NCI-H1694 treated with DMSO at 0.1 percent for 48 hours (cell line): ENCODE measurements around the gene CCDC141.
"Not testable (repeated sequence)": the region's sequence is repeated elsewhere in the genome, so short reads cannot be mapped to it uniquely, and the experiment has no call there.

Experiments used
- DNase-seq: peaks from one replicate; lab custom pipeline; 2025; lab: John Stamatoyannopoulos, UW

The CCDC141 gene

GRCh38 chr2:179044500-179044899 lies 5.4 kb downstream of the CCDC141 start:
- no peak for DNase-seq

DNA sequence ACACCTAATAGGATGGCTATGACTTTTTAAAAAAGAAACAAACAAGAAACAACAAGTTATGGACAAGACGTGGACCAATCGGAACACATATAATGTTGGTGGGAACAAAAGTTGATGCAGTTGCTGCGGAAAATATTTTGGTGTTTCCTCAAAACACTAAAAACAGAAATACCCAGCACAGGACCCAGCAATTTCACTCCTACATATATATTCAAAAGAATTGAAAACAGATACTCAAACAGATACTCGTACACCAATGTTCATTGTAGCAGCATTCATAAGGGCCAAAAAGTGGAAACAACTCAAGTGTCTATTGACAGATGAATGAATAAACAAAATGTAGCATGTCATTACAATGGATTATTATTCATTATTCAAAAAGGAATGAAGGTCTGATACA lies 12.1 kb downstream of the CCDC141 start:
- no peak for DNase-seq

GRCh38 chr2:179036353-179036905 lies 13.5 kb downstream of the CCDC141 start:
- no peak for DNase-seq

- no peak for DNase-seq
These were observed 18.1 kb downstream of the CCDC141 start for GRCh38 chr2:179031731-179032408.

GRCh38 chr2:179024445-179024844 lies 25.5 kb downstream of the CCDC141 start:
- DNase-seq = no peak

DNA sequence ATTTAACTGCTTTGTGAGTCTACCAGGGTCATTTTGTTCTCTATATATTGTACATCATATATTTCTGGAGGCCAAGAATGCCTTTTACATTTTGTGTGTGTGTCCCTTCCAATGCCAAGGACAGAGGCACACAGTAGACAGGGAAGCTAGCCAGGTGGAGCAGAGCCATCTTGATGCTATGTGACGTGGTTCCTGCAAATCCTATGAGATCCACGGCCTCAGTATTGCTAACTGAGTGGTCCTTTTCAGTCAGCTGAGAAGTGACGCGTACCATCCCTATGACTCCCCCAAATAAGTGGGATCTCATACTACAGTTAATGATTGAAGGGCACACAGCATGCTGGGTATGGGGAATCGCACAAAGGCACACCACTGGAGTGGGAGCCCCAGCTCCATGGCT lies 27.3 kb downstream of the CCDC141 start:
- no peak for DNase-seq

- DNase-seq = no peak
These were observed 28.7 kb downstream of the CCDC141 start for GRCh38 chr2:179021258-179021657.

DNA sequence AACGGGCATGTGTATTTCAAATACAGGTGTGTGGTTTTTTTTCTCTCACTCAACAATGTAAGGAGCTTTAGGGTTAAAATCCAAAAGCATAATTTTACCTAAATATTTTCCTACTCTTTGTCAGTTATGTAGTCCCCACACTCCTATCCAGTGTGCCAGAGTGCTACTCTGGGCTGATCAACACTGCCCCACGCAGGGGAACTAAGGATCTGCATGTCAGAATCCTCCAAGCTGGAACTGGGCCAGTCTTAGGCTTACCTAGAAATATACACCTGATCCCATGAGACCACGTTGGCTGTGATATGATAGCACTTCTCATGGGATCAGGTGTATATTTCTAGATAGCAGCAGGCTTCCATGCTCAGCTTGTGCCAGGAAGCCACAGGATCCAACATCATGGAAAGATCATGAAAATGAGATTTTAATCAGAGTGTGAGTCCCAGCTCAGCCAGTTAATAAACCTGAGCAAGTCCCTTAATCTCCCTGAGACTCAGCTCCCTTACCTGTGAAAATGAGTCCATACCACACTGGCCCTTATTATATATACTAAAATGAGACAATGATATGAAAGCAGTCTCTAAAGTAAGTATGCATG lies 29.7 kb downstream of the CCDC141 start:
- DNase-seq = peak; percentile 16

GRCh38 chr2:179019260-179019659 lies 30.7 kb downstream of the CCDC141 start:
- DNase-seq = no peak

DNA sequence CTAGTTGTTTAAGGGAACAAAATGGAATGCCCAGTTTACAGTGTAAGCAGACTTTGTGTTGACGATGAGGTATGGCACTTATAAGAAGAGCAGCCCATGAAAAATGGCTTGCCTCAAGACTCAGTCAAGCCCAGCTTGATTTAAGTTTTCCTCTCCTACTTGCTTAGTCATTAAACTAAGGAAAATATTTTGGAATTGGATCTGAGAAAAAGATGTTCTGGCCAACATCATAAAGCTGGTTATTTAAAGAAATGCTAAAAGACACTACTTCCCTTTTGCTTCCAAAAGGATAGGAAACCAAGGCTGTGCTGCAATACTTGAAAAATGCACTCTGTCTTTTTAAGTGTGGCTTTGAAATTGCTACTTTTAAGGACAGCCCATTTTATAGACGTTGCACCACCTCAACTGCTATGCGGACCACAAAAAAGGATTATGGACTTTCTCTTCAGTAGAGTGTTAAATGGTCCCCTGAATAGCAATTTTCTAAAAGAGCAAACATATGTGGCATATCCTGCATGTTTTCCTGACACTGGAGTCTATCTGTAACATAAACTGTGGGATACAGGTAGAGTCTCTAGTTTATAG lies 32.1 kb downstream of the CCDC141 start:
- DNase-seq = no peak

DNA sequence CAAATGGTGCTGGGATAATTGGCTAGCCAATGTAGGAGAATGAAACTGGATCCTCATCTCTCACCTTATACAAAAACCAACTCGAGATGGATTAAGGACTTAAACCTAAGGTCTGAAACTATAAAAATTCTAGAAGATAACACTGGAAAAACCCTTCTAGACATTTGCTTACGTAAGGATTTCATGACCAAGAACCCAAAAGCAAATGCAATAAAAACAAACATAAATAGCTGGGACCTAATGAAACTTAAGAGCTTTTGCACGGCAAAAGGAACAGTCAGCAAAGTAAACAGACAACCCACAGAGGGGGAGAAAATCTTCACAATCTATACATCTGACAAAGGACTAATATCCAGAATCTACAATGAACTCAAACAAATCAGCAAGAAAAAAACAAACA lies 35.7 kb downstream of the CCDC141 start:
- DNase-seq = not testable (repeated sequence)

DNA sequence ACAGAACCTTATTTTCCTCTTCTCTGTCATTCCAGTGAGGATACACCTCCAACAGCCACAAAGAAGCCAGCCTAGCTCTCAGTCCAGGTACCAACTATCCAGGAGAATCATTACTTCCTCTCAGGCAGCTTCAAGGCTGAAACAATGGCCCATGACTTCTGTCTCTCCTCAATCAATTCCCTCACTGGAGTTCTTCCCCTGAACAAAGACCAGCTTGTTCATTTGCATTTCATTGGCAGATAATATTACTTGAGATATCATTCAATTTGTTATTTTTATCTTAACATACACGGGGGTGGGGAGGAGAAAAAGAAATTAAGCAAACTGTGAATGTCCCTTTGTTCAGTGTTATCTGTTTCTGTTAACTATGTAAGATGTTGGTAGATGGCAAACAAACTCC lies 44.0 kb downstream of the CCDC141 start:
- DNase-seq = no peak

GRCh38 chr2:178999476-178999875 lies 50.5 kb downstream of the CCDC141 start:
- no peak for DNase-seq

DNA sequence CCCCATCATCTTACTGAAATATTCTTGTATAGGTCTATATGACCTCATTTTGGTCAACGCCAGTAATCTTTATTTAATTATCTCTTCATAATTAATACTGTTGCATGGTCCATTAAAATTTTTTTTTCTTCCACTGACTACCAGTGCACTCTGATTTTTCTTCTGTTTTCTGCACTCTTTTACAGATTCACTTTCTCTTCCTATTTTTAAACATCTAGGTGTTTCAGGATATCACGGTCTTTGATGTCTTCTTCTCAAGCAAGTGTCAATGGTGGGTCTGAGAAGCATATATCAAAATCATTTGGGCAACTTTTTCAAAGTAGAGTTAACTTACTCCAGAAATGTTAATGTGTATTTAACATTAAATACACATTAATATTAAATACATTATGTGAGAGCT lies 51.4 kb downstream of the CCDC141 start:
- DNase-seq = no peak

DNA sequence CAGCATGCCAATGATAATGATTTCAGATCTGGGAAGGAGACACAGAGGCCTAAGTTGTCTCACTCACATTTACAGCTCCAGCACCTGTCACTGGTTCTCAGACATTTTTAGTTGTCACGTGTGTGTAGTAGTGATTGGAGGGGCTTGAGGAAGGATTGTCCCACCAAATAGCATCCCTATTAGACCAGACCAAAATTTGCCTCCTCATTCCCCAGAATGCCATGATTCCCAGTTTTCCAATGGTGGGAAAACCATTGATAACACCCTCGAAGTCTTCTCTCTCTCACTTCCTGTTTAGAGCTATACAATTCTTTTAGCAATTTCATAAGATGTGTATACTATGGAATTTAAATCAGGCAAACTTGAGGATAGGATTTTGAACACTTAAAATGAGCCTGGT lies 52.5 kb downstream of the CCDC141 start:
- no peak for DNase-seq

- DNase-seq = no peak
These were observed 52.9 kb downstream of the CCDC141 start for GRCh38 chr2:178997067-178997466.

DNA sequence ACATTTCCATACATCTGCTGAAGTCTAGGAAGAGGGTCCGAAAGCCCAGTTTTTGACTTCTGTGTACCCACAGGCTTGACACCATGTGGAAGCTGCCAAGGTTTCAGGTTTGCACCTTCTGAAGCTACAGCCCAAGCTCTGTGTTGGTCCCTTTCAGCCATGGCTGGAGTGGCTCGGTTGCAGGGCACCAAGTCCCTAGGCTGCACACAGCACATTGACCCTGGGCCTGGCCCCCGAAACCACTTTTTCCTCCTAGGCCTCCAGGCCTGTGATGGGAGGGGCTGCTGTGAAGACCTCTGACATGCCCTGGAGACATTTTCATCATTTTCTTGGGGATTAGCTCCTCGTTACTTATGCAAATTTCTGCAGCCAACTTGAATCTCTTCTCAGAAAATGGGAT lies 55.7 kb downstream of the CCDC141 start:
- no peak for DNase-seq

DNA sequence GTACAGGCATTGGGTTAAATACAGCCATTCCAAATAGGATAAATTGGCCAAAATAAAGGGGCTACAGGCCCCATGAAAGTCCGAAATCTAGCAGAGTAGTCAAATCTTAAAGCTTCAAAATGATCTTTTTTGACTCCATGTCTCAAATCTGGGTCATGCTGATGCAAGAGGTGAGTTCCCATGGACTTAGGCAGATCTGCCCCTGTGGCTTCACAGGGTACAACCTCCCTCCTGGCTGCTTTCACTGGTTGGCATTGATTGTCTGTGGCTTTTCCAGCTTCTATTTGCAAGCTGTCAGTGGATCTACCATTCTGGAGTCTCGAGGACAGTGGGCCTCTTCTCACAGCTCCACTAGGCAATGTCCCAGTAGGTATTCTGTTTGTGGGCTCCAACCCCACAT lies 56.1 kb downstream of the CCDC141 start:
- no peak for DNase-seq

DNA sequence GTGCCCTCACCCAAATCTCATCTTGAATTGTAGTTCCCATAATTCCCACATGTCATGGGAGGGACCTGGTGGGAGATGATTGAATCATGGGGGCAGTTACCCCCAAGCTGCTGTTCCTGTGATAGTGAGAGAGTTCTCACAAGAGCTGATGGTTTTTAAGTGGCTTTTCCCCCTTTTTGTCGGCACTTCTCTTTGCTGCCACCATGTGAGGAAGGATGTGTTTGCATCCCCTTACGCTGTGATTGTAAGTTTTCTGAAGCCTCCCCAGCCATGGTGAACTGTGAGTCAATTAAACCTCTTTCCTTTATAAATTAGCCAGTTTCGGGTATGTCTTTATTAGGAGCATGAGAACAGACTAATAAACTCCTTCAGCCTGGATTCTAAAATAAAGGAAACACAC lies 57.2 kb downstream of the CCDC141 start:
- not testable (repeated sequence) for DNase-seq

GRCh38 chr2:178990533-178991241 lies 59.2 kb downstream of the CCDC141 start:
- DNase-seq = no peak

GRCh38 chr2:178989424-178989823 lies 60.5 kb downstream of the CCDC141 start:
- not testable (repeated sequence) for DNase-seq

- not testable (repeated sequence) for DNase-seq
These were observed 67.3 kb downstream of the CCDC141 start for GRCh38 chr2:178982652-178983051.

GRCh38 chr2:178980815-178981214 lies 69.1 kb downstream of the CCDC141 start:
- no peak for DNase-seq
